Mononuclear cell (primary cell): ENCODE measurements around the gene ITPKB. TPM values are rescaled to one million over a fixed set of nuclear protein-coding genes. Genes with fewer than 3 reads are reported as not detected.
"Not testable (repeated sequence)": the region's sequence is repeated elsewhere in the genome, so short reads cannot be mapped to it uniquely, and the experiment has no call there.

Experiments
- H3K27me3 ChIP-seq: 2 replicates; pipeline ENCODE4 v1.6.0; 2011; ENCODE audit warnings: low read length, control low read depth; ENCODE audit not compliant: insufficient read depth
- H3K4me1 ChIP-seq: 2 replicates; pipeline ENCODE4 v1.5.1; 2011; ENCODE audit warnings: mild to moderate bottlenecking, low read length, control low read depth; ENCODE audit not compliant: insufficient read depth
- H3K4me3 ChIP-seq: 2 replicates; pipeline ENCODE4 v1.5.1; 2011; ENCODE audit warnings: mild to moderate bottlenecking, low read length, moderate library complexity
- H3K9me3 ChIP-seq: 2 replicates; pipeline ENCODE4 v1.5.1; 2011; ENCODE audit warnings: low read depth, mild to moderate bottlenecking, control low read depth, low read length
- total RNA-seq: library from RNA; depleted of rRNA; stranded (reverse); fragments of >200 nt; gene quantifications from one replicate; pipeline ENCODE4 v1.2.3, GENCODE V29; 2012

The ITPKB gene
- total RNA-seq, 1 donor = 235 TPM

GRCh38 chr1:226626577-226626956, 112.5 kb downstream of the ITPKB start:
- Histone ChIP-seq H3K9me3 (no peaks in the 10 kb centered on the region), H3K4me3 (no peak overlapping the region), H3K4me1 (peaks cover 5% of the 10 kb centered on the region), H3K27me3 (no peaks in the 10 kb centered on the region)

- Histone ChIP-seq H3K4me1 (peaks cover 5% of the 10 kb centered on the region), H3K27me3 (no peaks in the 10 kb centered on the region), H3K9me3 (no peaks in the 10 kb centered on the region), H3K4me3 (no peak overlapping the region)
Measured at GRCh38 chr1:226625832-226626576, 113.1 kb downstream of the ITPKB start.

- no peaks in the 10 kb centered on the region for H3K9me3 ChIP-seq
- no peaks in the 10 kb centered on the region for H3K27me3 ChIP-seq
- H3K4me1 ChIP-seq = peaks cover 5% of the 10 kb centered on the region
- no peak overlapping the region for H3K4me3 ChIP-seq
Measured at GRCh38 chr1:226625326-226625725, 113.8 kb downstream of the ITPKB start.

- Histone ChIP-seq H3K27me3 (no peaks in the 10 kb centered on the region), H3K4me3 (no peak overlapping the region)
Measured at GRCh38 chr1:226624526-226624925, 114.6 kb downstream of the ITPKB start.

GRCh38 chr1:226622012-226622411, 117.1 kb downstream of the ITPKB start:
- H3K9me3 ChIP-seq = no peaks in the 10 kb centered on the region
- H3K4me1 ChIP-seq = peaks cover 5% of the 10 kb centered on the region
- no peaks in the 10 kb centered on the region for H3K27me3 ChIP-seq
- H3K4me3 ChIP-seq = no peak overlapping the region

More at GRCh38 chr1:226624526-226624925, 114.6 kb downstream of the ITPKB start:
- Histone ChIP-seq H3K4me1 (peaks cover 5% of the 10 kb centered on the region), H3K9me3 (no peaks in the 10 kb centered on the region)

- Histone ChIP-seq H3K4me3 (no peak overlapping the region), H3K4me1 (no peaks in the 10 kb centered on the region), H3K9me3 (no peaks in the 10 kb centered on the region), H3K27me3 (no peaks in the 10 kb centered on the region)
Measured at GRCh38 chr1:226619031-226619430, 120.1 kb downstream of the ITPKB start.

GRCh38 chr1:226618380-226618779, 120.7 kb downstream of the ITPKB start:
- H3K27me3 ChIP-seq = no peaks in the 10 kb centered on the region
- no peaks in the 10 kb centered on the region for H3K9me3 ChIP-seq
- no peaks in the 10 kb centered on the region for H3K4me1 ChIP-seq
- H3K4me3 ChIP-seq = no peak overlapping the region

- not testable (repeated sequence) for H3K27me3 ChIP-seq, H3K4me3 ChIP-seq, H3K9me3 ChIP-seq, H3K4me1 ChIP-seq
Measured at GRCh38 chr1:226617719-226618118, 121.4 kb downstream of the ITPKB start.

GRCh38 chr1:226617109-226617508, 122.0 kb downstream of the ITPKB start:
- Histone ChIP-seq H3K27me3 (no peaks in the 10 kb centered on the region), H3K9me3 (no peaks in the 10 kb centered on the region), H3K4me3 (no peak overlapping the region), H3K4me1 (no peaks in the 10 kb centered on the region)

- H3K4me1 ChIP-seq = no peaks in the 10 kb centered on the region
- H3K4me3 ChIP-seq = no peak overlapping the region
- H3K9me3 ChIP-seq = no peaks in the 10 kb centered on the region
- H3K27me3 ChIP-seq = no peaks in the 10 kb centered on the region
Measured at GRCh38 chr1:226616636-226617035, 122.4 kb downstream of the ITPKB start.

- Histone ChIP-seq H3K4me3 (no peak overlapping the region), H3K4me1 (no peaks in the 10 kb centered on the region), H3K9me3 (no peaks in the 10 kb centered on the region), H3K27me3 (no peaks in the 10 kb centered on the region)
Measured at GRCh38 chr1:226615876-226616275, 123.2 kb downstream of the ITPKB start.

GRCh38 chr1:226611980-226612379, 127.1 kb downstream of the ITPKB start:
- H3K9me3 ChIP-seq, H3K4me1 ChIP-seq, H3K27me3 ChIP-seq, H3K4me3 ChIP-seq: not testable (repeated sequence)

- no peaks in the 10 kb centered on the region for H3K9me3 ChIP-seq
- H3K4me3 ChIP-seq = no peak overlapping the region
- no peaks in the 10 kb centered on the region for H3K4me1 ChIP-seq
- H3K27me3 ChIP-seq = no peaks in the 10 kb centered on the region
Measured at GRCh38 chr1:226611301-226611700, 127.8 kb downstream of the ITPKB start.

- no peaks in the 10 kb centered on the region for H3K27me3 ChIP-seq
- no peaks in the 10 kb centered on the region for H3K9me3 ChIP-seq
- H3K4me3 ChIP-seq = no peak overlapping the region
- H3K4me1 ChIP-seq = no peaks in the 10 kb centered on the region
Measured at GRCh38 chr1:226610671-226611070, 128.4 kb downstream of the ITPKB start.

- no peaks in the 10 kb centered on the region for H3K9me3 ChIP-seq
- no peaks in the 10 kb centered on the region for H3K27me3 ChIP-seq
- no peaks in the 10 kb centered on the region for H3K4me1 ChIP-seq
Measured at GRCh38 chr1:226609836-226610455, 129.1 kb downstream of the ITPKB start.

More at GRCh38 chr1:226609836-226610455, 129.1 kb downstream of the ITPKB start:
- H3K4me3 ChIP-seq = no peak overlapping the region
